Bronchial epithelial cell (primary cell): ENCODE measurements around the gene GRIK3. TPM values are rescaled to one million over a fixed set of nuclear protein-coding genes. Genes with fewer than 3 reads are reported as not detected.

Experiments
- DNase-seq: peaks from one replicate; pipeline ENCODE4 v3.0.0-alpha.2; 2010; ENCODE audit warnings: low read depth
- FAIRE-seq: peaks from 2 replicates; lab custom pipeline; 2011; peaks lifted over from hg19 to GRCh38; lab: Jason Lieb, UNC
- H3K27me3 ChIP-seq: 2 replicates; pipeline ENCODE4 v1.5.1; 2011; ENCODE audit warnings: low read length; ENCODE audit not compliant: control insufficient read depth, insufficient read depth
- H3K36me3 ChIP-seq: 2 replicates; pipeline ENCODE4 v1.5.1; 2011; ENCODE audit warnings: low read length; ENCODE audit not compliant: control insufficient read depth, insufficient read depth
- H3K4me3 ChIP-seq: 2 replicates; pipeline ENCODE4 v1.5.1; 2011; ENCODE audit warnings: mild to moderate bottlenecking, low read depth, low read length, control low read depth
- total RNA-seq: library from RNA; depleted of rRNA; stranded (reverse); fragments of >200 nt; gene quantifications from 2 replicates; pipeline ENCODE4 v1.2.1, GENCODE V29; 2014
- TF ChIP-seq, protein P1 (sequence below): IDR thresholded peaks from 2 replicates; pipeline ENCODE4 v1.5.1; 2011; ENCODE audit warnings: mild to moderate bottlenecking, moderate library complexity, low read length, control low read depth, inconsistent platforms; ENCODE audit not compliant: insufficient read depth, severe bottlenecking

Gene GRIK3
- total RNA-seq, 1 donor from 2014 or later: under 0.01 TPM

DNA sequence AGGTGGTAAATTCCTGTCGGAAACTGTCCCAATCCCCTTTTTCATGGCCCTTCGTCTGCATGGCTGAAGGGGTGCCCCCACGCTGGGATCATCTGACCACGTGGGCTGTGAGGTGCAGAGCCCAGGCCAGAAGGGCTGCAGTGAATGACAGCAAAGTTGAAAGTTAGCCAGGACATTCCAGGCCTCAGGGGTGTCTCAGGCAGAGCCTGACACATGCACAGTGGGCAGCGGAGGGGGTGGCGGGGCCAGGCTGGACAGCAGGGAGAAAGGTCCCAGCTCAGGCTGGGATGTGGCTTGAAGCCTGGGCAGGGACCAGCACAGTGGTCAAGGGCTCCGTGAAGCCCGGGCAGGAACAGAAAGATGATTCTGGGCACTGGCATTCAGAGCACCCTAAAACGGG lies 49.6 kb downstream of the GRIK3 start:
- DNase-seq (no peak), FAIRE-seq (no peak)
- Histone ChIP-seq H3K36me3 (no peaks in the 10 kb centered on the region), H3K4me3 (no peak overlapping the region), H3K27me3 (no peaks in the 10 kb centered on the region)
- TF ChIP-seq, protein P1, sequence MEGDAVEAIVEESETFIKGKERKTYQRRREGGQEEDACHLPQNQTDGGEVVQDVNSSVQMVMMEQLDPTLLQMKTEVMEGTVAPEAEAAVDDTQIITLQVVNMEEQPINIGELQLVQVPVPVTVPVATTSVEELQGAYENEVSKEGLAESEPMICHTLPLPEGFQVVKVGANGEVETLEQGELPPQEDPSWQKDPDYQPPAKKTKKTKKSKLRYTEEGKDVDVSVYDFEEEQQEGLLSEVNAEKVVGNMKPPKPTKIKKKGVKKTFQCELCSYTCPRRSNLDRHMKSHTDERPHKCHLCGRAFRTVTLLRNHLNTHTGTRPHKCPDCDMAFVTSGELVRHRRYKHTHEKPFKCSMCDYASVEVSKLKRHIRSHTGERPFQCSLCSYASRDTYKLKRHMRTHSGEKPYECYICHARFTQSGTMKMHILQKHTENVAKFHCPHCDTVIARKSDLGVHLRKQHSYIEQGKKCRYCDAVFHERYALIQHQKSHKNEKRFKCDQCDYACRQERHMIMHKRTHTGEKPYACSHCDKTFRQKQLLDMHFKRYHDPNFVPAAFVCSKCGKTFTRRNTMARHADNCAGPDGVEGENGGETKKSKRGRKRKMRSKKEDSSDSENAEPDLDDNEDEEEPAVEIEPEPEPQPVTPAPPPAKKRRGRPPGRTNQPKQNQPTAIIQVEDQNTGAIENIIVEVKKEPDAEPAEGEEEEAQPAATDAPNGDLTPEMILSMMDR: no peak

DNA sequence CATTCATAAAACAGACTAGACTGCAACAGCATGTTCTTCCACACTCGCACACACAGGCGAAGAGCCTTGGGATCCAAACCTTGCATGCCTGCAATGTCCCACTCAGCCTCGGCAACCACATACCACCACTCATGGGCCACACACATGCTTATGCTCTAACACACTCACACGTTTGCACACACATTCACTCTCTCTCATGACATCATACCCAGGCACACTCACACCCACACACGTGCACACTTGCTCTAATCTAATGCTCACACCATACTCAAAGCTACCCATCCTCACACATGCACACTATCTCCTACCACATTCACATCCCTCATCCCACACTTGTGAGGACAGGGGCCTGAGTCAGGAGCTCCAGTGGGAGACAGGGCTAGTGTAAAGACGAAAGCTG lies 50.3 kb downstream of the GRIK3 start:
- Histone ChIP-seq H3K36me3 (no peaks in the 10 kb centered on the region), H3K27me3 (no peaks in the 10 kb centered on the region), H3K4me3 (no peak overlapping the region)
- TF ChIP-seq, protein P1: no peak
- DNase-seq (no peak), FAIRE-seq (peak; percentile 96)

DNA sequence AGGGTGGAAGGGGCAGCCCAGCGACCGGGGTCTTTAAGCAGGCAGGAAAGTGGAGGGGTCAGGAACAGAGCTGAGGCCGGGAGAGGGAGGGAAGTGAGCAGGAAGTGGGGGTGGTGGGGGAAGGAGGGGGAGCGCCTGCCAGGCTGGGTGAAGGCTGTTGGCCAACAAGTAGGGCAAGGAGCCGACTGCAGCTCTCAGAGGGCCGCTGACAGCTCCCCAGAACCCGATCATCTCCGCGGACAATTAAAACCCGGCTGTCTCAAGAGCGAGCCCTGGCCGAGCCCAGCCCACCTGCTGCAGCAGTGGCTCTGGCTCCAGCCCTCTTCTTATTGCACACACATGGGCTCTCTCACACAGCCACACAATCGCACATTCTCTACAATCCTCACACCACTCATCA lies 51.6 kb downstream of the GRIK3 start:
- no peaks in the 10 kb centered on the region for H3K27me3 ChIP-seq
- no peak for FAIRE-seq
- no peaks in the 10 kb centered on the region for H3K36me3 ChIP-seq

DNA sequence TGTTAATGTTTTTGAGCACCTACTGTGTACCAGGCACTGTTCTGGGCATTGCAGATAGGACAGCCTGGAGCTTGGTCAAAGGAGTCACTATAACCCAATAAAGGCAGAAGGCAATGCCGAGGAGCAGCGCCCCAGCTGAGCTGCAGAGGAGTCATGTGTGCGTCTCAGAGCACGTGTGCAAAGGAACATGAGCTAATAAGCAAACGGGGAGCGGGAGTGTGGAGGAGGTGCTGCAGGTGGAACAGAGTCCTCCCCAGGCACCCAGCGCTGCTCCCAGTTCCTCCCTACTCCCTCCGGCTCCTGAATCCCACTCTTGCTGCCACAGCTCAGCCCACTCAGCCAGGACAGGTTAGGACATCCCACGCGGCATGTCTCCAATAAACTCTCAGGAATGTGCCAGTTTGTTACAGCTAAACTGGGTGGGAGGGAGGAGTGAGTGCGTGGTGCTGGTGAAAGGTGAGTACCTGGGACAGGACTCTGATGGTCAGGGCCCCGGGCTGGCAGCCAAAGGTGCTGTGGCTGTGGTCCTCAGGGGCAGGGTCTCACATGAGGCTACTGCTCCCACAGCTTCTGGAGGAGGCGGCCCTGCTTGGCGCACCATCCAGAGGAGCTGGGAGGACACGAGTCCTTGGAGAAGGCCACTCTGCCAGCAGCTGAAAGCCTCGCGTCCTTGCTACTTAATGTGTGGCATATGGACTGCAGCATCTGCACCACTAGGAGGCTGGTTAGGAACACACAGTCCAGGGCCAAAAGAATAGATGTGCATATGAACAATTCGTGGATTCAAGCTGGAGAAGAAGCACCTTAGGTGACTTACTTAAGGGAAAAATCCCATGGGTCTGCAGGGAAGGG lies 52.3 kb downstream of the GRIK3 start:
- H3K4me3 ChIP-seq: no peak overlapping the region
- H3K36me3 ChIP-seq: no peaks in the 10 kb centered on the region
- TF ChIP-seq, protein P1: no peak
- no peak for FAIRE-seq
- no peak for DNase-seq
- H3K27me3 ChIP-seq: no peaks in the 10 kb centered on the region

More for the DNA sequence above, 51.6 kb downstream of the GRIK3 start:
- H3K4me3 ChIP-seq: no peak overlapping the region
- TF ChIP-seq, protein P1: no peak
- DNase-seq: no peak

DNA sequence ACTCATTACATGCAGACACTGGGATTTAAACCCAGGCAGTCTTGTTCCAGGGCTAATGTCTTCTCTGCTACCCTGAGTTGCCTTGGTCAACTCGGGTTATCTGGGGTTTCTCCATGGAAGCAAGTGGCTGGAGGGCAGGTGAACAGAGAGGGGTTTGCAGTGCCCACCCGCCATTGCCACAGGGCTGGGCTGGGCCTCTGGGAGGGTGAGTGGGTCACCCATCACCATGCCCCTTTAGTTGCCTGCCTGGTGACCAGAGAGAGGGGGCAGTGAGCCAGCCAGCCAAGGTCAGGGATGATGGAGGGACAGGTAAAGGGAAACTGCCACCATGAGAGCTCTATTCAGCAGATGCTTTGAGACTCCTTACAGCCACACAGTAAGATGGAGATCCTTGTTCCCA lies 53.2 kb downstream of the GRIK3 start:
- DNase-seq (no peak), FAIRE-seq (no peak)
- Histone ChIP-seq H3K27me3 (no peaks in the 10 kb centered on the region), H3K4me3 (no peak overlapping the region), H3K36me3 (no peaks in the 10 kb centered on the region)
- TF ChIP-seq, protein P1: no peak
